Measurements from ENCODE around the gene DNAAF9.

The DNAAF9 gene

GRCh38 chr20:3410464-3410863 lies 3.0 kb upstream of the DNAAF9 start:
- no peak for DNase-seq (ENCODE audit: low read depth)

GRCh38 chr20:3409417-3409816 lies 1.9 kb upstream of the DNAAF9 start:
- DNase-seq (ENCODE audit: low read depth) = no peak

GRCh38 chr20:3407771-3408637 lies 535 bp upstream of the DNAAF9 start:
- peak; percentile 53 for DNase-seq (ENCODE audit: low read depth)

- DNase-seq (ENCODE audit: low read depth) = no peak
These were observed 909 bp downstream of the DNAAF9 start for GRCh38 chr20:3406481-3407039.

GRCh38 chr20:3405696-3406358 lies 1.6 kb downstream of the DNAAF9 start:
- no peak for DNase-seq (ENCODE audit: low read depth)

- no peak for DNase-seq (ENCODE audit: low read depth)
These were observed 2.3 kb downstream of the DNAAF9 start for GRCh38 chr20:3405139-3405538.

- DNase-seq (ENCODE audit: low read depth) = no peak
These were observed 3.1 kb downstream of the DNAAF9 start for GRCh38 chr20:3404402-3404801.

- DNase-seq (ENCODE audit: low read depth) = no peak
These were observed 3.7 kb downstream of the DNAAF9 start for GRCh38 chr20:3403741-3404140.

- DNase-seq (ENCODE audit: low read depth) = no peak
These were observed 5.0 kb downstream of the DNAAF9 start for GRCh38 chr20:3402453-3402852.

- DNase-seq (ENCODE audit: low read depth) = no peak
These were observed 7.0 kb downstream of the DNAAF9 start for GRCh38 chr20:3400260-3401155.

GRCh38 chr20:3398681-3399252 lies 8.7 kb downstream of the DNAAF9 start:
- no peak for DNase-seq (ENCODE audit: low read depth)

GRCh38 chr20:3396492-3396891 lies 11.0 kb downstream of the DNAAF9 start:
- DNase-seq (ENCODE audit: low read depth) = no peak

GRCh38 chr20:3392756-3393155 lies 14.7 kb downstream of the DNAAF9 start:
- no peak for DNase-seq (ENCODE audit: low read depth)

- DNase-seq (ENCODE audit: low read depth) = no peak
These were observed 16.6 kb downstream of the DNAAF9 start for GRCh38 chr20:3390759-3391425.

- DNase-seq (ENCODE audit: low read depth) = no peak
These were observed 23.5 kb downstream of the DNAAF9 start for GRCh38 chr20:3383878-3384495.

GRCh38 chr20:3382836-3383235 lies 24.6 kb downstream of the DNAAF9 start:
- DNase-seq (ENCODE audit: low read depth) = no peak

- DNase-seq (ENCODE audit: low read depth) = no peak
These were observed 27.0 kb downstream of the DNAAF9 start for GRCh38 chr20:3380228-3381070.

GRCh38 chr20:3378138-3378537 lies 29.3 kb downstream of the DNAAF9 start:
- no peak for DNase-seq (ENCODE audit: low read depth)

GRCh38 chr20:3377644-3378043 lies 29.8 kb downstream of the DNAAF9 start:
- no peak for DNase-seq (ENCODE audit: low read depth)

- DNase-seq (ENCODE audit: low read depth) = no peak
These were observed 33.2 kb downstream of the DNAAF9 start for GRCh38 chr20:3374296-3374695.

Measured in stimulated activated CD8-positive, alpha-beta memory T cell treated with anti-CD3 and anti-CD28 coated beads, Interleukin-4, amount 100 ng/mL, for 24 hours (primary cell).